Hepatocyte (in vitro differentiated cells): ENCODE measurements around the gene INTS3. TPM values are rescaled to one million over a fixed set of nuclear protein-coding genes. Genes with fewer than 3 reads are reported as not detected.

Source experiments
- DNase-seq: peaks from one replicate; pipeline ENCODE4 v3.0.0-alpha.2; 2016; ENCODE audit warnings: low spot score
- H2AFZ ChIP-seq: fragments of 200-600 bp; sonication (generic); 2 replicates; pipeline ENCODE4 v1.6.0; 2016; ENCODE audit warnings: antibody characterized with exemption, mild to moderate bottlenecking
- H3K27ac ChIP-seq: fragments of 200-600 bp; sonication (generic); 2 replicates; pipeline ENCODE4 v1.5.1; 2016; ENCODE audit warnings: mild to moderate bottlenecking
- H3K27me3 ChIP-seq: fragments of 200-600 bp; sonication (generic); 2 replicates; pipeline ENCODE4 v1.6.1; 2016
- H3K36me3 ChIP-seq: fragments of 200-600 bp; sonication (generic); replicated peaks from 2 replicates; pipeline ENCODE4 v1.5.1; 2016; ENCODE audit warnings: low read depth; ENCODE audit not compliant: insufficient read depth
- H3K4me1 ChIP-seq: fragments of 200-600 bp; sonication (generic); 2 replicates; pipeline ENCODE4 v1.5.1; 2016; ENCODE audit warnings: mild to moderate bottlenecking, moderate library complexity; ENCODE audit not compliant: insufficient read depth
- H3K4me2 ChIP-seq: fragments of 200-600 bp; sonication (generic); 2 replicates; pipeline ENCODE4 v1.6.0; 2016
- H3K4me3 ChIP-seq: fragments of 200-600 bp; sonication (generic); 2 replicates; pipeline ENCODE4 v1.5.1; 2016; ENCODE audit warnings: mild to moderate bottlenecking
- H3K79me2 ChIP-seq: fragments of 200-600 bp; sonication (generic); 2 replicates; pipeline ENCODE4 v1.6.0; 2017; ENCODE audit warnings: mild to moderate bottlenecking
- H3K9me2 ChIP-seq: fragments of 200-600 bp; sonication (generic); replicated peaks from 2 replicates; pipeline ENCODE4 v1.6.0; 2017; ENCODE audit warnings: mild to moderate bottlenecking; ENCODE audit not compliant: insufficient read depth
- H3K9me3 ChIP-seq: fragments of 200-600 bp; sonication (generic); 2 replicates; pipeline ENCODE4 v1.5.1; 2016; ENCODE audit warnings: low read depth, mild to moderate bottlenecking
- H4K20me1 ChIP-seq: fragments of 200-600 bp; sonication (generic); 2 replicates; pipeline ENCODE4 v1.6.0; 2016; ENCODE audit warnings: mild to moderate bottlenecking; ENCODE audit not compliant: insufficient read depth, poor library complexity, severe bottlenecking
- EZH2 ChIP-seq: fragments of 200-600 bp; sonication (generic); IDR thresholded peaks from 2 replicates; pipeline ENCODE4 v1.6.1; 2016; ENCODE audit warnings: antibody characterized with exemption, mild to moderate bottlenecking, borderline replicate concordance
- EZH2phosphoT487 ChIP-seq: fragments of 200-600 bp; sonication (generic); IDR thresholded peaks from one replicate; pipeline ENCODE4 v1.6.1; 2018; ENCODE audit warnings: antibody characterized with exemption, mild to moderate bottlenecking, low read depth, moderate library complexity; ENCODE audit not compliant: unreplicated experiment, severe bottlenecking
- WGBS: methylation state at CpG from one replicate; pipeline ENCODE4 v1.1.6; 2016; ENCODE audit warnings: low lambda C conversion rate; ENCODE audit errors: missing lambda C conversion rate; 5-methylcytosine and 5-hydroxymethylcytosine counted together
- polyA plus RNA-seq: library from polyadenylated mRNA; unstranded; fragments of >200 nt; fragmentation: Nextera tagmentation; extraction: Ambion mirVana; gene quantifications from 2 replicates; pipeline ENCODE4 v1.2.1, GENCODE V29; 2016
- total RNA-seq: library from RNA; depleted of rRNA; stranded (reverse); fragments of >200 nt; gene quantifications from 2 replicates; pipeline ENCODE4 v1.2.3, GENCODE V29; 2014
- TF ChIP-seq, protein P1 (sequence below): fragments of 200-600 bp; sonication (generic); IDR thresholded peaks from 2 replicates; pipeline ENCODE4 v1.5.1; 2016; ENCODE audit warnings: antibody characterized with exemption, mild to moderate bottlenecking; ENCODE audit not compliant: poor library complexity

The INTS3 gene
- total and polyA plus RNA-seq, 2 experiments from 2014 or later = 37.1 to 42.3 TPM

- Histone ChIP-seq H3K4me2 (peak overlapping the region; percentile 98), H3K4me1 (peaks cover 20% of the 10 kb centered on the region), H3K27me3 (no peaks in the 10 kb centered on the region), H3K9me3 (no peaks in the 10 kb centered on the region), H4K20me1 (no peaks in the 10 kb centered on the region), H3K27ac (no peak overlapping the region), H3K9me2 (no peaks in the 10 kb centered on the region), H3K79me2 (peaks cover 12% of the 10 kb centered on the region), H3K36me3 (no peaks in the 10 kb centered on the region), H2AFZ (no peak overlapping the region), H3K4me3 (no peak overlapping the region)
- TF ChIP-seq EZH2phosphoT487 (no peak), EZH2 (no peak)
- TF ChIP-seq, protein P1, sequence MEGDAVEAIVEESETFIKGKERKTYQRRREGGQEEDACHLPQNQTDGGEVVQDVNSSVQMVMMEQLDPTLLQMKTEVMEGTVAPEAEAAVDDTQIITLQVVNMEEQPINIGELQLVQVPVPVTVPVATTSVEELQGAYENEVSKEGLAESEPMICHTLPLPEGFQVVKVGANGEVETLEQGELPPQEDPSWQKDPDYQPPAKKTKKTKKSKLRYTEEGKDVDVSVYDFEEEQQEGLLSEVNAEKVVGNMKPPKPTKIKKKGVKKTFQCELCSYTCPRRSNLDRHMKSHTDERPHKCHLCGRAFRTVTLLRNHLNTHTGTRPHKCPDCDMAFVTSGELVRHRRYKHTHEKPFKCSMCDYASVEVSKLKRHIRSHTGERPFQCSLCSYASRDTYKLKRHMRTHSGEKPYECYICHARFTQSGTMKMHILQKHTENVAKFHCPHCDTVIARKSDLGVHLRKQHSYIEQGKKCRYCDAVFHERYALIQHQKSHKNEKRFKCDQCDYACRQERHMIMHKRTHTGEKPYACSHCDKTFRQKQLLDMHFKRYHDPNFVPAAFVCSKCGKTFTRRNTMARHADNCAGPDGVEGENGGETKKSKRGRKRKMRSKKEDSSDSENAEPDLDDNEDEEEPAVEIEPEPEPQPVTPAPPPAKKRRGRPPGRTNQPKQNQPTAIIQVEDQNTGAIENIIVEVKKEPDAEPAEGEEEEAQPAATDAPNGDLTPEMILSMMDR = no peak
- 93% methylated on average over 10 of the region's 10 CpGs for WGBS
- DNase-seq = no peak
Observed at GRCh38 chr1:153776845-153777370, 49.1 kb downstream of the INTS3 start.

DNA sequence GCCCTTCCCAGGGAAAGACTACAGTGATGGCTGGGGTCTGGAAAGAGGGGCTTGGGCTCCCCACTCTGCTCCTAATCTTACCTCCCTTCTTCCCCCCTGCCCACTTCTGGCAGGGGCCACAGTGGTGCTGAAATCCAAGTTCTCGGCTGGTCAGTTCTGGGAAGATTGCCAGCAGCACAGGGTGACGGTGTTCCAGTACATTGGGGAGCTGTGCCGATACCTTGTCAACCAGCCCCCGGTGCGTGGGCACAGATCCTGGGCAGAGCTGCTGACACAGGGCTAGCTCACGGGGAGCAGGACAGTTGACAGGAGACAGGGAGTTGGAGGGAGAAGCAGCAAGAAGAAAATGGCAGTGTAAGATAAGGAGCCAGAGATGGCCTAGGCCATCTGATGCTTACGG, 49.8 kb downstream of the INTS3 start:
- DNase-seq = no peak
- WGBS = 90% methylated on average over 7 of the region's 7 CpGs
- H3K36me3 ChIP-seq = no peaks in the 10 kb centered on the region

DNA sequence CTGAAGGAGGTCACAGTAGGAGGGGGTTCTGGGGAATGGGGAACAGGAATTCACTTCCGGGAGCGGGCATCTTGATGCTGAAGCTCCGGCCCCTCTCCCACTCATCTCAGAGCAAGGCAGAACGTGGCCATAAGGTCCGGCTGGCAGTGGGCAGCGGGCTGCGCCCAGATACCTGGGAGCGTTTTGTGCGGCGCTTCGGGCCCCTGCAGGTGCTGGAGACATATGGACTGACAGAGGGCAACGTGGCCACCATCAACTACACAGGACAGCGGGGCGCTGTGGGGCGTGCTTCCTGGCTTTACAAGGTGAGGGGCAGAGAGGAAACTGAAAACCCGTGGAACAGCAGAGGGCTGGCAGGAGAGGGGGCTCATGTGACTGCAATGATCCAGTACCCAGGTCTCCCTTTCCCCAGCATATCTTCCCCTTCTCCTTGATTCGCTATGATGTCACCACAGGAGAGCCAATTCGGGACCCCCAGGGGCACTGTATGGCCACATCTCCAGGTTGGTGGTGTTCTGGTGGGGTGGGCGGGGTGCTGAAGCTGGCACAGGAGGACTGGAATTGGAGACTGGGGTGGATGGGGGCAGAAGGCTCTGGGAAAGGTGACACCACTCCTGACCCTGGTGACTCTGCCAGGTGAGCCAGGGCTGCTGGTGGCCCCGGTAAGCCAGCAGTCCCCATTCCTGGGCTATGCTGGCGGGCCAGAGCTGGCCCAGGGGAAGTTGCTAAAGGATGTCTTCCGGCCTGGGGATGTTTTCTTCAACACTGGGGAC, 50.4 kb downstream of the INTS3 start:
- Histone ChIP-seq H4K20me1 (no peaks in the 10 kb centered on the region), H3K4me2 (no peak overlapping the region), H3K9me2 (no peaks in the 10 kb centered on the region), H2AFZ (no peak overlapping the region), H3K4me3 (no peak overlapping the region), H3K27me3 (no peaks in the 10 kb centered on the region), H3K79me2 (peaks cover 12% of the 10 kb centered on the region), H3K4me1 (peaks cover 20% of the 10 kb centered on the region), H3K9me3 (no peaks in the 10 kb centered on the region), H3K27ac (no peak overlapping the region), H3K36me3 (no peaks in the 10 kb centered on the region)
- TF ChIP-seq EZH2 (no peak), EZH2phosphoT487 (no peak)
- TF ChIP-seq, protein P1 = no peak
- no peak for DNase-seq
- WGBS = 96% methylated on average over 22 of the region's 22 CpGs

More for the DNA sequence above, 49.8 kb downstream of the INTS3 start:
- TF ChIP-seq EZH2 (no peak), EZH2phosphoT487 (no peak)
- TF ChIP-seq, protein P1 = no peak
- H3K4me2 ChIP-seq = no peak overlapping the region
- H3K4me3 ChIP-seq = no peak overlapping the region
- no peaks in the 10 kb centered on the region for H4K20me1 ChIP-seq
- H3K79me2 ChIP-seq = peaks cover 12% of the 10 kb centered on the region
- H2AFZ ChIP-seq = no peak overlapping the region
- no peaks in the 10 kb centered on the region for H3K9me3 ChIP-seq
- peaks cover 20% of the 10 kb centered on the region for H3K4me1 ChIP-seq
- no peaks in the 10 kb centered on the region for H3K27me3 ChIP-seq
- no peak overlapping the region for H3K27ac ChIP-seq
- no peaks in the 10 kb centered on the region for H3K9me2 ChIP-seq
